HL-60 (cell line): Measurements from ENCODE around the gene XRCC5.

Experiments
- DNase-seq, 2 experiments: peaks; one replicate each; pipeline ENCODE4 v3.0.0-alpha.2; 2010 to 2020; ENCODE audit warnings: low read depth in 1 of 2, low spot score in 1 of 2
- H3K27ac ChIP-seq: fragments of 250-450 bp; sonication (Bioruptor Pico); replicated peaks from 2 replicates; pipeline ENCODE4 v1.5.1; 2020; ENCODE audit warnings: mild to moderate bottlenecking, moderate library complexity
- H3K27me3 ChIP-seq: fragments of 250-450 bp; sonication (Bioruptor Pico); 2 replicates; pipeline ENCODE4 v1.5.1; 2021; ENCODE audit warnings: mild to moderate bottlenecking, moderate library complexity; ENCODE audit not compliant: insufficient read depth, poor library complexity, severe bottlenecking
- H3K4me3 ChIP-seq: replicated peaks from 2 replicates; pipeline ENCODE4 v1.5.1; 2011; ENCODE audit warnings: mild to moderate bottlenecking, control low read depth, low read length; ENCODE audit not compliant: insufficient read depth
- GABPA ChIP-seq: IDR thresholded peaks from 2 replicates; pipeline ENCODE4 v1.6.1; 2012; ENCODE audit warnings: low read depth
- POLR2AphosphoS5 ChIP-seq: IDR thresholded peaks from 2 replicates; pipeline ENCODE4 v1.6.1; 2012; ENCODE audit warnings: low read depth
- REST ChIP-seq: IDR thresholded peaks from 2 replicates; pipeline ENCODE4 v1.6.1; 2012; ENCODE audit warnings: low read depth; ENCODE audit not compliant: insufficient replicate concordance
- SPI1 ChIP-seq: IDR thresholded peaks from 2 replicates; pipeline ENCODE4 v1.6.1; 2012; ENCODE audit warnings: low read depth, mild to moderate bottlenecking, borderline replicate concordance
- TF ChIP-seq, protein P1 (sequence below): IDR thresholded peaks from one replicate; pipeline ENCODE4 v1.5.1; 2011; ENCODE audit warnings: low read length, control low read depth, inconsistent platforms; ENCODE audit not compliant: insufficient read depth

The XRCC5 gene

DNA sequence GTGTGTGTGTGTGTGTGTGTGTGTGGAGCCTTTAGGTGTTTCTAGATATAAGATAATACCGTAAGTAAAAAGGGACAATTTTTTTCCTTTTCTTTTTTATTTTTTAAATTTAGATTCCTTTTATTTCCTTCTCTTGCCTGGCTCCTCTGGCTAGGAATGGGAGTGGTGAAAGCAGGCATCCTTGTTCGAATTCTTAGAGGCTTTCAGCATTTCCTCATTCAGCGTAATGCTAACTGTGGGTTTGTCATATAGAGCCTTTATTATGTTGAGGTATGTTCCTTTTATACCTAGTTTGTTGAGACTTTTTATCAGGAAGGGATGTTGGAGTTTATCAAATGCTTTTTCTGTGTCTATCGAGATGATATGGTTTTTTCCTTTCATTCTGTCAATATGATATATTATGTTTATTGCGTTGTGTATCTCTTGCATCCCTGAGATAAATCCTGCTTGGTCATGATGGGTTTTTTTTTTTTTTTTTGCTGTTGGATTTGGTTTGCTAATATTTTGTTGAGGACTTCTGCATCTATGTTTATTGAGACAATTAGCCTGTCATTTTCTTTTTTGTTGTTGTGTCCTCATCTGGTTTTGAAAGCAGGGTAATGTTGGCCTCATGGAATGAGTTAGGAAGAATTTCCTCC lies 120.2 kb downstream of the XRCC5 start:
- Histone ChIP-seq H3K27me3 (no peaks in the 10 kb centered on the region), H3K27ac (no peak overlapping the region), H3K4me3 (no peak overlapping the region)
- TF ChIP-seq REST = no peak
- no peak for TF ChIP-seq GABPA
- TF ChIP-seq, protein P1, sequence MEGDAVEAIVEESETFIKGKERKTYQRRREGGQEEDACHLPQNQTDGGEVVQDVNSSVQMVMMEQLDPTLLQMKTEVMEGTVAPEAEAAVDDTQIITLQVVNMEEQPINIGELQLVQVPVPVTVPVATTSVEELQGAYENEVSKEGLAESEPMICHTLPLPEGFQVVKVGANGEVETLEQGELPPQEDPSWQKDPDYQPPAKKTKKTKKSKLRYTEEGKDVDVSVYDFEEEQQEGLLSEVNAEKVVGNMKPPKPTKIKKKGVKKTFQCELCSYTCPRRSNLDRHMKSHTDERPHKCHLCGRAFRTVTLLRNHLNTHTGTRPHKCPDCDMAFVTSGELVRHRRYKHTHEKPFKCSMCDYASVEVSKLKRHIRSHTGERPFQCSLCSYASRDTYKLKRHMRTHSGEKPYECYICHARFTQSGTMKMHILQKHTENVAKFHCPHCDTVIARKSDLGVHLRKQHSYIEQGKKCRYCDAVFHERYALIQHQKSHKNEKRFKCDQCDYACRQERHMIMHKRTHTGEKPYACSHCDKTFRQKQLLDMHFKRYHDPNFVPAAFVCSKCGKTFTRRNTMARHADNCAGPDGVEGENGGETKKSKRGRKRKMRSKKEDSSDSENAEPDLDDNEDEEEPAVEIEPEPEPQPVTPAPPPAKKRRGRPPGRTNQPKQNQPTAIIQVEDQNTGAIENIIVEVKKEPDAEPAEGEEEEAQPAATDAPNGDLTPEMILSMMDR = no peak
- TF ChIP-seq POLR2AphosphoS5 = no peak
- no peak for TF ChIP-seq SPI1
- no peak for DNase-seq

DNA sequence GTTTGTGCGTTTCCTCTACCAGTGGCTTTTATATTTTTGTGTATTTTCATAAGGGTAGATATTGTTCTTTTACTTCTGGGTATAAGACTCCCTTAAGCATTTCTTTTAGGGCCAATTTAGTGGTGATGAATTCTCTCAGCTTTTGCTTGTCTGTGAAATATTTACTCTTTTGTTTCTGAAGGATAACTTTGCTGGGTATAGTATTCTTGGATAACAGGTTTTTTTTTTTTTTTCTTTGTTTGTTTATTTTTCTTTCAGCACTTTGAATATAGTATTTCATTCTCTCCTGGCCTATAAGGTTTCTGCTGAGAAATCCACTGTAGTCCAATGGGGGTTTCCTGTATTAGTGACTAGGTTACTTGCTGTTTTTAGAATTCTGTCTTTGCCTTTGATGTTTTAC lies 122.7 kb downstream of the XRCC5 start:
- TF ChIP-seq, protein P1 = no peak
- TF ChIP-seq GABPA (no peak), REST (no peak), POLR2AphosphoS5 (no peak), SPI1 (no peak)
- no peak for DNase-seq
- H3K4me3 ChIP-seq = no peak overlapping the region
- no peaks in the 10 kb centered on the region for H3K27me3 ChIP-seq
- H3K27ac ChIP-seq = no peak overlapping the region

- DNase-seq = no peak
- H3K27me3 ChIP-seq = no peaks in the 10 kb centered on the region
- H3K4me3 ChIP-seq = no peak overlapping the region
- no peak overlapping the region for H3K27ac ChIP-seq
- TF ChIP-seq SPI1 (no peak), REST (no peak), POLR2AphosphoS5 (no peak)
Observed at GRCh38 chr2:216232721-216233120, 123.6 kb downstream of the XRCC5 start.
